ENCODE data around the gene YWHAE. TPM values are rescaled to one million over a fixed set of nuclear protein-coding genes. Genes with fewer than 3 reads are reported as not detected.
A peak's percentile ranks its signal among the peaks of the same experiment; 100 is the strongest.
"Not testable (repeated sequence)": the region's sequence is repeated elsewhere in the genome, so short reads cannot be mapped to it uniquely, and the experiment has no call there.

The YWHAE gene
- total and polyA plus RNA-seq, 10 donors: 104 to 645 (median 281) TPM

GRCh38 chr17:1402262-1402586 lies 2.2 kb upstream of the YWHAE start:
- H3K4me1 ChIP-seq: peaks cover 7 to 46% (median 28%) of the 10 kb centered on the region in 6 donors
- no peaks in the 10 kb centered on the region for H3K36me3 ChIP-seq
- intact Hi-C loops (cut with DNase I; ENCODE audit: low total_unique reads): no loop called here
- WGBS, 5 donors: 66 to 94% (median 77%) methylated on average over 4 of the region's 4 CpGs
- no peak overlapping the region for H3K4me3 ChIP-seq
- H3K9me3 ChIP-seq: no peaks in the 10 kb centered on the region
- no peak for TF ChIP-seq POLR2AphosphoS5 (IDR thresholded peaks at IDR 0.05)
- no peak for TF ChIP-seq POLR2A (IDR thresholded peaks at IDR 0.05)
- no peak for TF ChIP-seq CTCF (IDR thresholded peaks at IDR 0.05 in 8 of 11, conservative IDR thresholded peaks at IDR 0.05 in 3 of 11)
- no peak for DNase-seq
- no peak overlapping the region for H3K27ac ChIP-seq
- no peaks in the 10 kb centered on the region for H3K27me3 ChIP-seq (replicated peaks in 1 of 7)

GRCh38 chr17:1398931-1399678 lies 917 bp downstream of the YWHAE start:
- intact Hi-C loops (cut with DNase I; ENCODE audit: low total_unique reads): no loop called here
- TF ChIP-seq POLR2AphosphoS5 (IDR thresholded peaks at IDR 0.05) (no peak), CTCF (IDR thresholded peaks at IDR 0.05 in 8 of 11, conservative IDR thresholded peaks at IDR 0.05 in 3 of 11) (no peak), POLR2A (IDR thresholded peaks at IDR 0.05) (no peak)
- Histone ChIP-seq H3K4me1 (peaks cover 30 to 62% (median 54%) of the 10 kb centered on the region in 6 donors), H3K36me3 (peaks cover 0 to 25% (median 0%) of the 10 kb centered on the region in 6 donors), H3K27me3 (replicated peaks in 1 of 7) (no peaks in the 10 kb centered on the region), H3K9me3 (no peaks in the 10 kb centered on the region), H3K4me3 (peak overlapping the region; percentile 65 to 98 (median 92)), H3K27ac (peak overlapping the region; percentile 89 to 98 (median 96))
- WGBS, 5 donors: 0 to 1% (median 0%) methylated on average over 29 to 41 of the region's 41 CpGs
- peak; percentile 89 for DNase-seq

- H3K9me3 ChIP-seq: no peaks in the 10 kb centered on the region
- no peak for DNase-seq
- peak overlapping the region; percentile 15 to 98 (median 96) for H3K27ac ChIP-seq
- H3K4me1 ChIP-seq: peaks cover 41 to 71% (median 65%) of the 10 kb centered on the region in 6 donors
- no peaks in the 10 kb centered on the region for H3K27me3 ChIP-seq (replicated peaks in 1 of 7)
- H3K4me3 ChIP-seq: peak overlapping the region; percentile 65 to 98 (median 92)
- no peak for TF ChIP-seq POLR2A (IDR thresholded peaks at IDR 0.05)
- TF ChIP-seq CTCF (IDR thresholded peaks at IDR 0.05 in 8 of 11, conservative IDR thresholded peaks at IDR 0.05 in 3 of 11): no peak
- 5 to 12% (median 6%) methylated on average over 2 of the region's 2 CpGs for WGBS, 5 donors
- intact Hi-C loops (cut with DNase I; ENCODE audit: low total_unique reads): no loop called here
- H3K36me3 ChIP-seq: peaks cover 0 to 34% (median 0%) of the 10 kb centered on the region in 6 donors
These were observed 2.0 kb downstream of the YWHAE start for GRCh38 chr17:1398028-1398427.

- intact Hi-C loops (cut with DNase I; ENCODE audit: low total_unique reads); H3K27me3 ChIP-seq (replicated peaks in 1 of 7); H3K9me3 ChIP-seq; H3K4me3 ChIP-seq: not testable (repeated sequence)
- peak; percentile 36 for DNase-seq
- peak overlapping the region in 1 of 8 donors; percentile 97 for H3K27ac ChIP-seq
- peaks cover 59 to 89% (median 84%) of the 10 kb centered on the region in 6 donors for H3K4me1 ChIP-seq
- H3K36me3 ChIP-seq: peaks cover 0 to 34% (median 0%) of the 10 kb centered on the region in 6 donors
- WGBS, 5 donors: 88 to 92% (median 89%) methylated on average over 26 of the region's 26 CpGs
These were observed 4.0 kb downstream of the YWHAE start for GRCh38 chr17:1395876-1396665.

Measured in spleen (tissue), 11 donors.